ENCODE measurements around the gene GRPEL1. TPM values are rescaled to one million over a fixed set of nuclear protein-coding genes. Genes with fewer than 3 reads are reported as not detected.

The GRPEL1 gene
- total and polyA plus RNA-seq, 2 of the 13 experiments (the other 11 are each of a cell fraction or from before 2014, with no cell fraction given), result 32.3 to 141 TPM

GRCh38 chr4:7034262-7035081 lies 33.4 kb downstream of the GRPEL1 start (continued):
- no peak for TF ChIP-seq ZNF281 (CRISPR knock-in tag; IDR thresholded peaks at IDR 0.05; ENCODE audit: borderline replicate concordance)
- no peak for TF ChIP-seq ZBTB2 (CRISPR knock-in tag; IDR thresholded peaks at IDR 0.05; ENCODE audit: low read depth)
- no peak for TF ChIP-seq ZNF839 (CRISPR knock-in tag; IDR thresholded peaks at IDR 0.05; ENCODE audit: borderline replicate concordance)
- no peak for TF ChIP-seq SMYD3 (CRISPR knock-in tag; IDR thresholded peaks at IDR 0.05)
- TF ChIP-seq RARG (CRISPR knock-in tag; IDR thresholded peaks at IDR 0.05; ENCODE audit: low read depth), result 0 out of 2 replicates have a peak, but pooled peaks have one; percentile 69
- TF ChIP-seq HMGXB4 (CRISPR knock-in tag; IDR thresholded peaks at IDR 0.05; ENCODE audit: borderline replicate concordance in 1 of 2, low read depth in 1 of 2), result peak; percentile 57 to 71; a peak in 2 of 4 replicates
- TF ChIP-seq MNT (IDR thresholded peaks at IDR 0.05), result no peak
- TF ChIP-seq DR1 (CRISPR knock-in tag; IDR thresholded peaks at IDR 0.05), result no peak
- TF ChIP-seq MTA3 (CRISPR knock-in tag; IDR thresholded peaks at IDR 0.05), result no peak
- TF ChIP-seq HIC2 (CRISPR knock-in tag; IDR thresholded peaks at IDR 0.05; ENCODE audit: low read depth), result peak; percentile 51; the same call in 1 of the 2 replicates
- TF ChIP-seq ZNF770 (CRISPR knock-in tag; IDR thresholded peaks at IDR 0.05), result no peak
- peak; percentile 76 for TF ChIP-seq ZNF782 (CRISPR knock-in tag; IDR thresholded peaks at IDR 0.05; ENCODE audit: borderline replicate concordance)
- peak; percentile 78 for TF ChIP-seq FOXA3 (CRISPR knock-in tag; IDR thresholded peaks at IDR 0.05)
- peak; percentile 88; the same call in 1 of the 2 replicates for TF ChIP-seq ZFP41 (CRISPR knock-in tag; IDR thresholded peaks at IDR 0.05; ENCODE audit: borderline replicate concordance)
- peak; percentile 38; the same call in 1 of the 2 replicates for TF ChIP-seq ZNF230 (CRISPR knock-in tag; IDR thresholded peaks at IDR 0.05)

All from HepG2 (cell line).